Esophagus muscularis mucosa (tissue), 4 donors: ENCODE results near the gene SUPT6H. TPM values are rescaled to one million over a fixed set of nuclear protein-coding genes. Genes with fewer than 3 reads are reported as not detected.

Source experiments
- DNase-seq: peaks from one replicate; pipeline ENCODE4 v3.0.0-alpha.2; 2017; ENCODE audit errors: extremely low spot score
- H3K27ac ChIP-seq, 4 donors: fragments of 200-600 bp; sonication (generic); replicated peaks in 1 of 4; 1 replicate in 3 of 4; 2 replicates in 1 of 4; pipeline ENCODE4 v1.5.1; 2016 to 2019; ENCODE audit warnings: mild to moderate bottlenecking in 1 of 4
- H3K27me3 ChIP-seq, 4 donors: fragments of 200-600 bp; sonication (generic); one replicate each; pipeline versions ENCODE4 v1.5.1 to v1.6.0; 2016 to 2019
- H3K36me3 ChIP-seq, 4 donors: fragments of 200-600 bp; sonication (generic); one replicate each; pipeline ENCODE4 v1.5.1; 2016 to 2019
- H3K4me1 ChIP-seq, 4 donors: fragments of 200-600 bp; sonication (generic); one replicate each; pipeline ENCODE4 v1.5.1; 2016 to 2019
- H3K4me3 ChIP-seq, 4 donors: fragments of 200-600 bp; sonication (generic); 1 replicate in 2 of 4; 2 replicates in 2 of 4; pipeline ENCODE4 v1.5.1; 2016 to 2019; ENCODE audit warnings: mild to moderate bottlenecking in 4 of 4, moderate library complexity in 1 of 4
- H3K9me3 ChIP-seq, 4 donors: fragments of 200-600 bp; sonication (generic); 1 replicate in 3 of 4; 2 replicates in 1 of 4; pipeline ENCODE4 v1.5.1; 2016 to 2019
- CTCF ChIP-seq, 3 experiments: fragments of 200-600 bp in 2 of 3; fragments of 450-650 bp in 1 of 3; sonication (generic) in 2 of 3; IDR thresholded peaks; one replicate each; pipeline ENCODE4 v1.5.1; 2017 to 2019; ENCODE audit warnings: antibody characterized with exemption in 3 of 3, mild to moderate bottlenecking in 2 of 3, moderate library complexity in 1 of 3
- EP300 ChIP-seq: sonication (generic); formaldehyde crosslinking; IDR thresholded peaks from one replicate; pipeline ENCODE4 v1.6.1; 2017; ENCODE audit warnings: antibody characterized with exemption
- POLR2A ChIP-seq: fragments of 450-650 bp; IDR thresholded peaks from one replicate; pipeline ENCODE4 v1.6.1; 2017; ENCODE audit warnings: antibody characterized with exemption, moderate library complexity, mild to moderate bottlenecking, low read depth
- POLR2AphosphoS5 ChIP-seq, 2 donors: sonication (generic); formaldehyde crosslinking; IDR thresholded peaks; one replicate each; pipeline ENCODE4 v1.6.1; 2017; ENCODE audit warnings: antibody characterized with exemption in 2 of 2
- WGBS: methylation state at CpG from one replicate; pipeline ENCODE4 v1.1.5; 2018; 5-methylcytosine and 5-hydroxymethylcytosine counted together
- intact Hi-C: fragments of 100-400 bp; cut with DNase I; formaldehyde crosslinking; loops from one replicate; pipeline ENCODE4 v1.15.1; 2023
- total RNA-seq, 4 donors: library from RNA; depleted of rRNA; stranded (reverse); fragments of >200 nt; gene quantifications; one replicate each; pipeline versions ENCODE4 v1.1.0 to v1.2.1, GENCODE V29; 2016

The SUPT6H gene
- total RNA-seq, 4 donors from 2014 or later = 57.3 to 84.4 (median 71.1) TPM

- H3K36me3 ChIP-seq = peaks cover 16 to 34% (median 29%) of the 10 kb centered on the region in 4 donors
- 64% methylated on average over 7 of the region's 7 CpGs for WGBS
Observed at GRCh38 chr17:28706471-28707338, 44.7 kb downstream of the SUPT6H start.

GRCh38 chr17:28707339-28707720, 45.3 kb downstream of the SUPT6H start:
- Histone ChIP-seq H3K4me3 (no peak overlapping the region), H3K4me1 (peaks cover 14 to 25% (median 22%) of the 10 kb centered on the region in 4 donors), H3K9me3 (no peaks in the 10 kb centered on the region), H3K36me3 (peaks cover 10 to 28% (median 23%) of the 10 kb centered on the region in 4 donors), H3K27me3 (no peaks in the 10 kb centered on the region), H3K27ac (no peak overlapping the region)
- DNase-seq = no peak
- intact Hi-C loops = loop anchor here (5.0 kb wide), 1 partner anchor 45 kb away; the partner anchor contains the start of genes SDF2 and SUPT6H
- TF ChIP-seq POLR2AphosphoS5 (IDR thresholded peaks at IDR 0.05) = no peak
- no peak for TF ChIP-seq POLR2A
- 94% methylated on average over 2 of the region's 2 CpGs for WGBS

More at GRCh38 chr17:28706471-28707338, 44.7 kb downstream of the SUPT6H start:
- TF ChIP-seq EP300 = no peak
- TF ChIP-seq POLR2A = no peak
- TF ChIP-seq CTCF (IDR thresholded peaks at IDR 0.05) = no peak
- no peak for TF ChIP-seq POLR2AphosphoS5 (IDR thresholded peaks at IDR 0.05)
- H3K4me3 ChIP-seq = no peak overlapping the region
- no peak overlapping the region for H3K27ac ChIP-seq
- intact Hi-C loops = loop anchor here (5.0 kb wide), 1 partner anchor 44 kb away; the partner anchor contains the start of genes SDF2 and SUPT6H
- peaks cover 8 to 19% (median 16%) of the 10 kb centered on the region in 4 donors for H3K4me1 ChIP-seq
- DNase-seq = no peak
- H3K27me3 ChIP-seq = no peaks in the 10 kb centered on the region
- no peaks in the 10 kb centered on the region for H3K9me3 ChIP-seq

- peak; percentile 96 for DNase-seq
- H3K4me3 ChIP-seq = peak overlapping the region; percentile 65 to 79 (median 72)
- H3K27me3 ChIP-seq = no peaks in the 10 kb centered on the region
- peaks cover 22 to 43% (median 32%) of the 10 kb centered on the region in 4 donors for H3K4me1 ChIP-seq
- intact Hi-C loops = no loop called here
- H3K27ac ChIP-seq = peak overlapping the region; percentile 91 to 96 (median 93)
- TF ChIP-seq EP300 (no peak), POLR2AphosphoS5 (IDR thresholded peaks at IDR 0.05) (peak; percentile 80 to 90), POLR2A (peak; percentile 27), CTCF (IDR thresholded peaks at IDR 0.05) (no peak)
- 1% methylated on average over 34 of the region's 74 CpGs for WGBS
- H3K36me3 ChIP-seq = peaks cover 5 to 33% (median 21%) of the 10 kb centered on the region in 4 donors
- no peaks in the 10 kb centered on the region for H3K9me3 ChIP-seq
Observed at GRCh38 chr17:28710861-28711722, 49.1 kb downstream of the SUPT6H start.

- intact Hi-C loops = no loop called here
- TF ChIP-seq CTCF (IDR thresholded peaks at IDR 0.05) (no peak), POLR2A (no peak), EP300 (no peak), POLR2AphosphoS5 (IDR thresholded peaks at IDR 0.05) (no peak)
- peak within 1 kb of the TSS; percentile 65 to 79 (median 72) for H3K4me3 ChIP-seq
- H3K4me1 ChIP-seq = peaks cover 28 to 48% (median 38%) of the 10 kb centered on the region in 4 donors
- WGBS = 43% methylated on average over 1 of the region's 20 CpGs
- peaks cover 5 to 33% (median 21%) of the 10 kb centered on the region in 4 donors for H3K36me3 ChIP-seq
- H3K9me3 ChIP-seq = no peaks in the 10 kb centered on the region
- no peak for DNase-seq
- no peaks in the 10 kb centered on the region for H3K27me3 ChIP-seq
- peak within 1 kb of the TSS; percentile 91 to 96 (median 93) for H3K27ac ChIP-seq
Observed at GRCh38 chr17:28711723-28712031, 49.7 kb downstream of the SUPT6H start, which contains the start of gene PROCA1. PROCA1 (minus strand) TSS chr17:28711888; CDS start chr17:28711660, 228 bp downstream.
